HG02885 (cell line): Measurements from ENCODE around the gene GALNT8.
"Not testable (repeated sequence)": the region's sequence is repeated elsewhere in the genome, so short reads cannot be mapped to it uniquely, and the experiment has no call there.

Experiments
- ATAC-seq: cut with Tn5 transposase; IDR thresholded peaks from one replicate; pipeline ENCODE4 v1.9.1; 2021; ENCODE audit warnings: mild to moderate bottlenecking; ENCODE audit not compliant: unreplicated experiment, poor library complexity

Gene GALNT8

DNA sequence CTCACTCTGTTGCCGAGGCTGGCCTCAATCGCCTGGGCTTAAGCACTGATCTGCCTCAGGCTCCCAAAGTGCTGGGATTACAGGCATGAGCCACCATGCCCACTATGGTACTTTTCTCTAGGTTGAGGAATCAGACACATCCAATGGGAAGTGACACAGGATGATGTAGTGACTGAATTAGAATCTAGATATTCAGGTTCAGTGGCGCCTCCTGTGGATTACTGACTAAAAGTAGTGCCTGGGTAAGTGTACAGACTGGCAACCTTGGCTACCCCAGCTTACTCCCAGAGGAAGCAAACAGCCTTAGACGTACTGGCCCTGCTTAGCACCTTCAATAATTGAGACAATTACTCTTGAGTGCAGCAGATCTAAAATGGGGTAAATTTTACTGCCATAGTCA, 22.8 kb downstream of the GALNT8 start:
- ATAC-seq = no peak

- ATAC-seq = no peak
Observed at GRCh38 chr12:4744709-4745108, 24.5 kb downstream of the GALNT8 start.

- ATAC-seq = no peak
Observed at GRCh38 chr12:4745249-4745648, 25.0 kb downstream of the GALNT8 start.

DNA sequence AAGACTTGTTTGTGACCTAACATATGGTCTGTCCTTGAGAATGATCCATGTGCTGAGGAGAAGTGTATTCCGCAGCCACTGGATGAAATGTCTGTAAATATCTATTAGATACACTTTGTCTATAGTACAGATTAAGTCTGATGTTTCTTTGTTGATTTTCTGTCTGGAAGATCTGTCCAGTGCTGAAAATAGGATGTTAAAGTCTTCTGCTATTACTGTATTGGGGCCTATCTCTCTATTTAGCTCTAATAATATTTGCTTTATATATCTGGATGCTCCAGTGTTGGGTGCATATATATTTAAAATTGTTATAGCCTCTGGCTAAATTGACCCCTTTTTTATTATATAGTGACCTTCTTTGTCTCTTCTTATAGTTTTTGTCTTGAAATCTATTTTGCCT, 31.5 kb downstream of the GALNT8 start:
- not testable (repeated sequence) for ATAC-seq

DNA sequence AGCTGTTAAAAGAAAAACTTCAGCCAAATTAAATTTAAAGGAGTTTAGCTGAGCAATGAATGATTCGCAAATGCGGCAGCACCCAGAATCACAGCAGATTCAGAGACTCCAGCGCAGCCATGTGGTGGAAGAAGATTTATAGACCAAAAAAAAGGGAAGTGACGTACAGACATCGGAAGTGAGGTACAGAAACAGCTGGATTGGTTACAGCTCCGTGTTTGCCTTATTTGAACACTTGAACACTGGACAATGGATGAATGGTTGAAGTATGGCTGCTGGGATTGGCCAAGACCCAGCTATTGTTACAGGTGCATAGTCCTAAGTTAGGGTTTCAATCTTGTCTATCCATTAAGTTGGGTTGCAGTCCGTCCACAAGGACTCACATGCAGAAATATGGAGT, 42.6 kb downstream of the GALNT8 start:
- ATAC-seq = no peak

DNA sequence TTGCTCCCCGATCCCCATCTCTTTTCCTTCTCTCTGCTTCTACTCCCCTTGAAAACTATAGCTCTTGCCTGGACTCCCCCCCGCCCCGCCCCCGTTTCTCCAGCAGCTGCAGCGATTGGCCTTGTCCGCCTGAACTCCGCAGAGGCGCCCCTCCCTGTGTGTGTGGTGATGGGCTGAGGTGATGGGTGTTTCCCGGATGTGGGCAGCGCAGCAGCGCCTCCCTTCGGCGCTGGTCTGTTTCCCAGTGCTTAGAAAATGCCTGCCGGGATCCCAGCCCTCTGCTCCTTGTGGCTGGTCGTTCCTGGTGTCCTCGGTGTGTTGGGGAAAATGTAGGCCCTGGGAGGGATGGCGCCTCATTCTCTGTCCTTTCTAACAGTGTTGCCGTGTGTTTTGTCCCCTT, 43.3 kb downstream of the GALNT8 start:
- no peak for ATAC-seq

GRCh38 chr12:4766445-4766844, 46.2 kb downstream of the GALNT8 start:
- ATAC-seq = no peak

- ATAC-seq = no peak
Observed at GRCh38 chr12:4767186-4767585, 47.0 kb downstream of the GALNT8 start.

DNA sequence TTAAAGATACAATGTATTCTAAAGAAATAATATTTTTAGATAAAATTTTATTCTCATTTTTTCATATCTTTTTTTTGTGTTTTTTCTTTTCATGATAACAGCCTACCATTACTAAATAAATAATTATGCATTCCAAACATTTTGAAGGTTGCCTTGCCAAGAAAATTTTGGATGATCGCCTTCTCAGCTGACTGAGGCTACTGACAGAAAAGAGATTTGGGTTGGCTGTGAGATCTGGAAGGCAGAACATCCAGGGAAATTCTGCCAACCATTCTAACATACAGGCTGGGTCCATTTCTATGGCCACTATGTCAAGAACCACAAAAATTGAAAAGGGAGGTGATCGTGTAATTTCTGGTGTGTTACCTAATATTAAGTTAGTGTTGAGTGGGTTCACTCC, 48.1 kb downstream of the GALNT8 start:
- no peak for ATAC-seq

DNA sequence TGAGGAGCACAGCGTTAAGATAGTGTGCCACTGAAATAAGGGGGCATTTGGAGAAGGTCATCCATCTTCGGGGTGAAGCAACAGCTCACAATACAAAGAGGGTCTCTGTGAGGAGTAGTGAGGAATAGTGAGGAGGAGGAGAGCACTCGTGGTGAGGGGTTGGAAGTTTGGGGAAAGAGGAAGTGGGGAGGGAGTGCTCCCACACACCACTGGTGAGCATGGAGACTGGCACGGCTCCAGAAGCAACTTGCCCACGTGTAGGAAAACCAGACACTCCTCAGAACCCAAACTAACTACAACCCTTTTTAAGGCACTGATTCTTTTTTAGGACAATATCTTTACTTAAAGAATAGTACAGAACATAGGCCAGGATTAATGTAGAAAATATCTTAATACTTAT, 48.9 kb downstream of the GALNT8 start:
- ATAC-seq = no peak

- ATAC-seq = no peak
Observed at GRCh38 chr12:4771172-4771959, 51.2 kb downstream of the GALNT8 start.

- no peak for ATAC-seq
Observed at GRCh38 chr12:4771960-4772566, 51.9 kb downstream of the GALNT8 start.

GRCh38 chr12:4775936-4776335, 55.7 kb downstream of the GALNT8 start:
- no peak for ATAC-seq

DNA sequence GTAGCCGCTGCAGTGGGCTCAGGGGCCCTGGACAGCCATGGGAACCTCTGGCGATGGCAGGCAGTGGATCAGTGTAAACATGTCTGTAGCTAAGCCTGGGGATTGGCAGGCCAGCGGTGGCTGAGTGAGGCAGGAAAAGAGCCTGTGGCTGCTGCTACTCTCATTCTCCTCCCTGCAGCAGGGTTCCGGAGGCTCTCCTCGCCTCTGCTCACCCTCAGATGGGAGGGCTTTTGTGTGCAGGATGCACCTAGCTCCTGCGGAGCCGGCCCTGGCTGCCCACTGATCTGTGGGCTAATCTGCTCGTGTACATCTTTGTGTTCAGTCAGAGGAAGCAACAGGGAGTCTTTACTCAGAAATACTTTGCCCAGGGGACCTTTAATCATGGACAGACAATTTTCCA, 59.5 kb downstream of the GALNT8 start:
- no peak for ATAC-seq

DNA sequence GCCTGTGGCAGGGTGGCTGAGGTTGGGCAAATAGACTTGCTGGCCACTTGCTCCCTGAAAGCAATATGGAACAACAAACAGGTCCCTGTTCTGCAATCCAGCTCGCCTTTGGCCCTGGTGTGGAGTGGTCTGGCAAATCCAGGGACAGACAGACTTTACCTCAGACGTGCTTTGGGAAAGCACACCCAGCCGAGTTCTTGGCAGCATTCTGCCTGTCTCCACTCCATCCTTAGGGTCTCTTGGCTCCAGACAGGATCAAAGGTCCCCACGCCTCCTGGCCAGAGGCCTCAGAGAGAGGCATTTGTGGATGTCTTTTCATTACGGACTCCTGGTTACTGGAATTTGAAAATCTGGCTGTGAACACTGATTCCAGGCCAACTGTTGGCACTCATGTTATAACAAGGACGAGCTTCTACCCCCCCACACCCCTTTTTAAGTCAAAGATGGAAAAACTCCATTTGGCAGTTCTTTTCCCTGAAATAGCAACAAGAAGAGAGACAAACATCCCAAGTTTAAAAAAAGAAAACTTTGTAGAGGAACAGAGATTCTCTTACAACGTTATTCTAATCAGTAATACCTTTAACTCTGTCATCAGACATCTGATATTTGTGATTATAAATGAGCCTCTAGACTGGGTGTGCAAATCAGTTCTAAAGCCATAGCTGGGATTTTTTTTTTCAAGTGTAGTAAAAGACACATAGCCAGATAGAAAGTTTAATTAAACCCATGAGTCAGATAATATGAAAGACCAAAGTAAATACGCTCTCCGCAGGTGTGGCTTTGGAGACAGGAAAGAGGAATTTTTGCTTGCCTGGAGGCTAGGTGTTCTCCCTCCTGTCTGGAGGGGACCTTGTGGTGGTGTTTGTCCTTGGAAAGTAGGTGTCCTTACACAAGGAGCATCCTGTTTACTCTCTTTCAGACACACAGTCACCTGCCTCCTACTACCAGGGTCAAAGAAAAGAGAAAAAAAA, 60.7 kb downstream of the GALNT8 start:
- no peak for ATAC-seq

DNA sequence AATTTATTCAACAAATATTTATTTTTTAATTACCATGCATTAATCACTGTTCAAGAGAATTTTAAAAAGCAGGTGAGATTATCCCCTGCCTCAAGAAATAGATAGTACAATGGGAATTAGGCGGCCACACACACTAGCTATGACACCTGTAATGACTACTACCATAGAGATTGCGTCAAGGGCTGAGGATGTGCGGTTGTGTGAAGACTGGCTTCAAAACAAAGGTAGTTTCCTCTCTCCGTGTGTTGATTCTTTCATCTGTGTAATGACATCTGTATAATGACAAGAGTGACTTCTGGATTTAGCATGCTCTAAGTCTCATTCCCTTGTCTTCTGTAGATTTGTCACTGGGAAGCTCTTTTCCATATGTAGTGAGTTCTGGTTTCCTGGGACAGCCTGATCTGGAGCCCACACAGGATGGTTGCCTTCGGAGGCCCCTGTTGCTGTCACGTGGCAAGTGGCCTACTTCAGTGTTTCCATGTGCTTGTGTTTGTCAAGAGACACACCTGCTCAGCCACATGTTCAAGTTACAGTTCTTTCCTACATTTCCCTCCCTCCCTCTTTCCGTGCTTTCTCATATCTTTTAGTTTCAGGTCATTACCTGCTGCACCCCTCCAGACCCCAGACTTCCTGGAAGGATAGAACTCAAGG, 64.3 kb downstream of the GALNT8 start:
- no peak for ATAC-seq

DNA sequence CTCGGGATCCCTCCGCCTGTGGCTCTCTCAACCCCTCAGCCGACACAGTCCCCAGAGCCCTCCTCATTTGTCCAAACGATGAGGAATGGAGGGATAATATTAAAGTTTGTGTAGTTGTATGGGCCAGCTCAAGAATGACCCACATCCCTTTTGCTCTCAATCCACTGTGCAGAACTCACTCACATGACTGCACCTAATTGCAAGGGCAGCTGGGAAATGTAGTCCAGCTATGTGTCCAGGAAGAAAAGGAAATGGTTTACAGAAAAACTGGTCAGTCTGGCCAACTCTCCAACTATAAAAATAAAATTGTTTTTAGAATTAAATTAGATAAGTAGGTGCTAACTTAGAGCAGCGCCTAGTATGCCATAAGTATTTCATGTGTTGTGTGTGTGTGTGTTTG, 66.6 kb downstream of the GALNT8 start:
- no peak for ATAC-seq

DNA sequence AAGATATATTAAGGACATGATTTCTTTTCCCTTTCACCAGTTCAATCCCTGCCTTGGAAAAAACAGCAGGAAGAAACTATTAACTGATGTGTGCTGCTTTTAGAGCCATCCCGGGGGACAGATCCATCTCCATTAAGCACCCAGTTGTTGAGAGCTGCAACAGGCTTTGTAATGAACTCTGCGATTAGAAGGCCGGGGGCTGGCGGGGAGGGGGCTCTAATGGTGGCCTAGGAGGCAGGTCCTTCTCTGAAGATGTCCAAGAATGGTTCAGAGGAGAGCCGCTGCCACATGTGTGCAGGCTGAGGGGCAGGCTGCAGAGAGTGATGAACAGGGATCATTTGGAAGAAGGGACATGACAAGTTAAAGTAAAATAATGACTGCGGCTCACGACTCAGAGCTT, 67.8 kb downstream of the GALNT8 start:
- ATAC-seq = no peak

- no peak for ATAC-seq
Observed at GRCh38 chr12:4789776-4790175, 69.6 kb downstream of the GALNT8 start.

- no peak for ATAC-seq
Observed at GRCh38 chr12:4791497-4791896, 71.3 kb downstream of the GALNT8 start.

- ATAC-seq = no peak
Observed at GRCh38 chr12:4794491-4794890, 74.3 kb downstream of the GALNT8 start.
